Measurements from ENCODE around the gene KSR2.

The KSR2 gene

DNA sequence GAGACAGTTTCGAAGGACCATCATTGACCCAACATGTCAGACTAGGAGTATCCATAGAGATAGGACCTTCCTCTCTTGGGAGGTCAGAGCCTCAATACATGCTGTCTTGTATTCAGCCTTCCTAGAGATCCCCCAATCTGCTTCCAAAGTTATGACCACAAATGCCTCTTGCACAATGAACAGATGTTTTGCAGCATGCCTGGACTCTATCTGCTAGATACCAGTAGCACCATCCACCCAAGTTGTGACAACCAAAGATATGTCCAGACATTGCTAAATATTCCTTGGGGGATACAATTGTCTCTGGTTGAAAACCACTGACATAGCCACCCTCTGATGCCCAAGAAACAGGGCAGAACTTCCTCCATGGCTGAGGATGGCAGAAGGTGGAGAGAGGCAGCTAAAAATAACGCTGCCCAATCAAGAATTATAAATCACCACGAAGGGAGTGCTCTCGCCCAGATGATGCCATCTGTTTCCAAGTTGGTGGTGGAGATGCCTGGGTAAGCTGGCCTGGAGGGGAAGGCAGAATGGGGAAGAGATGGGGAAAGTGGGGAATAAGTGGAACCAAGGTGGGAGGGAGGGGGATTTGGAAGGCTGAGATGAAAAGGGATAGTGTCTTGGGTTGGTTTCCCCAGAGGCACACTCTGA lies 564.5 kb downstream of the KSR2 start:
- CTCF ChIA-PET, result interaction anchor here (1.3 kb wide), 1 partner anchor 37 kb away, joined by 6 read pairs; no protein-coding TSS in a partner anchor

DNA sequence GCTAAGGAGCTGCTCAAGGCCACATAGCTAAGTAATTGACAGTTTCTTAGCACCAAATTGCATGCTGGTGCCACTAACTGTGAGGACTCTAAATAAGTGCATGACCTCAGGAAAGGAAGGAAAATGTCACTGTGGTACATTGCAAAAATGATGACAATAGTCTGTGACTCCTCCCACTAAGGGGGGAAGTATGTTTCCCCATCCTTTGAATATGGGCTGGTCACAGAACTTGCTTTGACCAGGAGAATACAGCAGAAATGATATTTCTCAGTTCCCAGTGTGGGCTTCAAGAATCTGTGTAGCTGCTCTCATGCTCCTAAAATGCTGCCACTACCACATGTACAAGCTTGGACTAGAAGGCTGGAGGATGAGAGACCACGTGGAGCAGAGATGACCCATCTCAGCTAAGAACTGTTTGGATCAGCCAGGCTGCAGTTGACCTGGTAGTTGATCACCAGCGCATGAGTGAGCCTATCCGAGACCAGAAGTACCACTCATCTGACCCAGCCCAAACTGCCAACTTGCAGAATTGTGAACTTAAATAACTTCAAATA lies 565.1 kb downstream of the KSR2 start:
- Histone ChIP-seq H3K36me3 (ENCODE audit: control insufficient read depth in 2 of 2, insufficient read depth in 1 of 2, low read length in 2 of 2) (no peaks in the 10 kb centered on the region), H3K4me3 (ENCODE audit: low read depth, low read length) (no peak overlapping the region), H3K9me3 (ENCODE audit: control insufficient read depth, insufficient read depth, low read depth, low read length) (no peaks in the 10 kb centered on the region), H3K4me1 (ENCODE audit: control insufficient read depth, insufficient read depth, low read length) (no peaks in the 10 kb centered on the region; the same call in 1 of the 2 replicates), H3K27ac (ENCODE audit: extremely low read depth, low read depth, low read length) (no peak overlapping the region)
- ChIA-PET CTCF (interaction anchor here (0.5 to 0.9 kb wide), 2 partner anchors 185 to 397 kb away, joined by 4 to 5 read pairs; no protein-coding TSS in a partner anchor), POLR2A (no interaction called here)
- TF ChIP-seq ZSCAN16 (tag by site-specific recombination; IDR thresholded peaks at IDR 0.05) (no peak), ZNF701 (tag by site-specific recombination; IDR thresholded peaks at IDR 0.05) (no peak), ZNF555 (tag by site-specific recombination; conservative IDR thresholded peaks at IDR 0.05) (no peak), FEZF1 (tag by site-specific recombination; IDR thresholded peaks at IDR 0.05) (no peak), GLIS2 (tag by site-specific recombination; IDR thresholded peaks at IDR 0.05) (no peak), ZNF660 (tag by site-specific recombination; IDR thresholded peaks at IDR 0.05) (no peak), ZNF175 (tag by site-specific recombination; IDR thresholded peaks at IDR 0.05) (no peak), SCRT1 (tag by site-specific recombination; IDR thresholded peaks at IDR 0.05; ENCODE audit: borderline replicate concordance) (no peak), ZFP69B (tag by site-specific recombination; IDR thresholded peaks at IDR 0.05) (no peak), BCL11B (tag by site-specific recombination; IDR thresholded peaks at IDR 0.05; ENCODE audit: low read depth) (no peak), ZNF654 (tag by site-specific recombination; IDR thresholded peaks at IDR 0.05; ENCODE audit: low read depth) (no peak), KLF10 (tag by site-specific recombination; IDR thresholded peaks at IDR 0.05) (no peak), YY2 (tag by site-specific recombination; IDR thresholded peaks at IDR 0.05) (no peak), ZNF585B (tag by site-specific recombination; IDR thresholded peaks at IDR 0.05) (no peak)
- TF ChIP-seq, protein P1, sequence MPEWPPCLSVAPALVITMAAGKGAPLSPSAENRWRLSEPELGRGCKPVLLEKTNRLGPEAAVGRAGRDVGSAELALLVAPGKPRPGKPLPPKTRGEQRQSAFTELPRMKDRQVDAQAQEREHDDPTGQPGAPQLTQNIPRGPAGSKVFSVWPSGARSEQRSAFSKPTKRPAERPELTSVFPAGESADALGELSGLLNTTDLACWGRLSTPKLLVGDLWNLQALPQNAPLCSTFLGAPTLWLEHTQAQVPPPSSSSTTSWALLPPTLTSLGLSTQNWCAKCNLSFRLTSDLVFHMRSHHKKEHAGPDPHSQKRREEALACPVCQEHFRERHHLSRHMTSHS (tag by site-specific recombination; IDR thresholded peaks at IDR 0.05), result no peak

More for the DNA sequence above, 564.5 kb downstream of the KSR2 start:
- H3K4me1 ChIP-seq (ENCODE audit: control insufficient read depth, insufficient read depth, low read length), result no peaks in the 10 kb centered on the region; the same call in 1 of the 2 replicates
- no peaks in the 10 kb centered on the region for H3K36me3 ChIP-seq (ENCODE audit: control insufficient read depth in 2 of 2, insufficient read depth in 1 of 2, low read length in 2 of 2)
- H3K9me3 ChIP-seq (ENCODE audit: control insufficient read depth, insufficient read depth, low read depth, low read length), result no peaks in the 10 kb centered on the region
- TF ChIP-seq ZNF366 (tag by site-specific recombination; conservative IDR thresholded peaks at IDR 0.05) (no peak), HOXD13 (CRISPR knock-in tag; IDR thresholded peaks at IDR 0.05; ENCODE audit: borderline replicate concordance) (no peak), ZNF433 (tag by site-specific recombination; IDR thresholded peaks at IDR 0.05; ENCODE audit: low read depth) (no peak)
- TF ChIP-seq, protein P1 (tag by site-specific recombination; IDR thresholded peaks at IDR 0.05), result no peak
- H3K27ac ChIP-seq (ENCODE audit: extremely low read depth, low read depth, low read length), result no peak overlapping the region
- POLR2A ChIA-PET, result no interaction called here
- no peak overlapping the region for H3K4me3 ChIP-seq (ENCODE audit: low read depth, low read length)

Measured in HEK293 (cell line).